HG03442 (cell line): ENCODE data around the gene NEUROD4.

Experiments used
- ATAC-seq: cut with Tn5 transposase; IDR thresholded peaks from one replicate; pipeline ENCODE4 v1.9.1; 2021; ENCODE audit warnings: mild to moderate bottlenecking, moderate library complexity; ENCODE audit not compliant: unreplicated experiment

Gene NEUROD4

DNA sequence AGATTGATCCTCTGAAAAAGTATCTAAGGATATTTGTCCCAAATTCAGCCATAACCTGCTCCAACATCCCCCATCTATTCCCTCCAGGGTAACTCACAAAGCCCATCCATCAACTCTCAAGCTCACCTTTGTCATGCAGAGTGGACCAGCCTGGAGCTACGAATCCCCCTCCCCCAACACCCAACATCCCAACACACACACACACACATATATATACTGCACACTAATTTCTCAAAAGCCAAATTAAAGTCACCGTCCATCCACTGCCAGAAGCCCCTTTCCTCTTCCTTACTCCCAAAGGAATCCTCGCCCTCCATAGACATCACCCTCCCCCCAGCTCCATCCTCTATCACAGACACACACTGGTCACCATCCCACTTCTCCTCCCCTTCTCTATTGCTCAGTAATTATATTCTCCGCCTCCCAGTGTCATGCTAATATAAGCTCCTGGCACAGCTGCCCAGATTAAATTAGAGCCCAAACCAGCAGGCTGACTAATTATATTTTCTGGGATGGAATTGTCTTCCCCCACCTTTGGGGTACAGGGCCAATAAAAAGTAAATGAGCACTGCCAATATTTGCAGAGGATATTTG lies 21.7 kb upstream of the NEUROD4 start:
- no peak for ATAC-seq

DNA sequence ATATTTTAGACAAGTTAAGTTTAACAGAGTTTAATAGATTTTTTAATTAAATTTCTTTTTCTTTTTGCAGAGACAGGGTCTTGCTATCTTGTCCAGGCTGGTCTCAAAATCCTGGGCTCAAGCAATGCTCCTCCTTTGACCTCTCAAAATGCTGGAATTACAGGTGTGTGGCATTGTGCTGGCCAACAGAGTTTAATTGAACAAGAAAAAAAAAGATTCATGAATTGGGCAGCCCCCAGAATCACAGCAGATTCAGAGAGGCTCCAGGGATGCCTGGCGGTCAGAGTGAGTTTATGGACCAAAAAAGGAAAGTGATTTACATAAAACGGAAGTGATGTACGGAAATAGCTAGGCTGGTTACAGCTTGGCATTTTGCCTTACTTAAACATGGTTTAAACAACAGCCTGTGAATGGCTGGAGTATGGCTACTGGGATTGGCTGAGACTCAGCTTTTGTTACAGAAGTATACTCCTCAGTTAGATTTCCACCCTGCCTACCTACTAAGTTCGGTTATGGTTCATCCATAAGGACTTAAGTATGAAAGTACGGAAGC lies 20.7 kb upstream of the NEUROD4 start:
- ATAC-seq, result no peak

DNA sequence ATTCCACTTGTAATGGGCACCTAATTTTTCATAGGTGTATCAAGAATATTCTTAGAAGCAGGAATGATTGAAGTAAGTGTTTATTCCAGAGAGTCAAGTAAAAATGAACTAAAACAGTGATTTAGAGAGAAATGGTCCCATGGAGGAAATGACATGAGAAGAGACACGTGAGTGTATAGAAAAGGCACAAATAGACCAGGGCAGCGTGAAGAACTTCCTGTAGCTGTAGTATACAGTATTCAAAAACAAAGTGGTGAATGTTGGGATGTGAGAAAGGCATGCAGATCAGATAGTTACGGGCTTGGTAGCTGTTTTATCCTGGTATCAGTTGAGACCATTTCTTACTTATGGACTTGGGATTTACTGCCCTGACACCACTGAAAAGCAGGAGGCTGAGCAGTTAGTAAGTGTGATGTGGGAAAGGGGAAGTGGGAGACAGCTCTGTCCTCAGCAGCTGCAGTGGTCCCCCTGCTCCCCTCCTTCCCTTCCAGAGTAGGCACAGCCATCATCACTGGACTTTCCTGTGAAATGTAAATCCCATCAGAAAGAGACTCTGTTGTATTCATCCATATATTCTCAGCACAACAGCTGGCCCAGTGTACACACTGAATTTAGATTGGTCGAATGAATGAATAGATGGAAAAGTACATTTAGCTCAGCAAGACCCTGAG lies 18.4 kb upstream of the NEUROD4 start:
- ATAC-seq, result no peak

DNA sequence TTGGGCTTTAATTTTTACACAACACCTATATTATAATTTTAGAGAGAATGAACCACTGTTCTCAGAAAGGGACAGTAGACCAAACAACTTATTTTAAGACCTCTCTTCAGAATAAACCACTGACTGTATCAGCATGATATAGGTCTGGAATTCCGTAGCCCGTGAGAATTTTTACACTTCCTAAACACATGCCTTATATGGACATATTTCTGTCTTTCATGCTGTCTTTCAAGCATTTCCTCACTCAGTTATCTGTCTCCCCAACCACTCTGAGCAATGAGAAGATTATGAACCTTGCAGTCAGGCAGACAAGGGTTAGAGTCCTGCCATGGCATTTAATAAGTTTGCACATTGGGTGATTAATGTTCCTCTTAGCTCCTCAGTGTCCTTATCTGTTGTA lies 17.4 kb upstream of the NEUROD4 start:
- no peak for ATAC-seq

DNA sequence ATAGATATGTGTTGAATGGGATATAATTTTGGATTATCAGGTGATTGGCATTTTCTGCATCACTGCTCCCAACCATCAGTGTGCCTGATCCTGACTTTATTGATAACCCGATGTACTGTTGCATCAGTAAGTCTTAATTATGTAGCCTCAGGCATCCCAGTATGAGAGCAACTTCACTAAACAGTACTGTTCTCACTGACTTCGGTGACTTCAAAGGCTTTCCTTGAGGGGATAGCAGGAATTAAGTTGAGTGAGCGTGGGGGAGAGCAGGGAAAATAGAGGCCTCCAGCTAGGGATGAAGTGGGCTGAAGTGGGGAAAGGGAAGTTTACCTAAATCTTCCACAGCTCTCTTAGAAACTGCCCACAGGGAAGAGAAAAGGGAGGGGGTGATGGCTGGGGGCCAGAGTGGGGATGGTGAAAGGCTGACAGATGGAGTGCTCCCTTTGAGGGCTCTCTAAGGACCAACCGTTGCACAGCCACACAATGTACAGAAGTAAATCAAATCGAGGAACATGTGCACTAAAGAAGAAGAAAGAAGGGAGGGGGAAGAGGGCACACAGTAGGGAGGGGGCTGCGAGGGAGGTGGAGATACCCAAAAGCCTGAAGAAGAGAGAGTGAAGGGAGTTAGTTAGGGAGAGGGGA lies 10.7 kb upstream of the NEUROD4 start:
- ATAC-seq, result no peak

DNA sequence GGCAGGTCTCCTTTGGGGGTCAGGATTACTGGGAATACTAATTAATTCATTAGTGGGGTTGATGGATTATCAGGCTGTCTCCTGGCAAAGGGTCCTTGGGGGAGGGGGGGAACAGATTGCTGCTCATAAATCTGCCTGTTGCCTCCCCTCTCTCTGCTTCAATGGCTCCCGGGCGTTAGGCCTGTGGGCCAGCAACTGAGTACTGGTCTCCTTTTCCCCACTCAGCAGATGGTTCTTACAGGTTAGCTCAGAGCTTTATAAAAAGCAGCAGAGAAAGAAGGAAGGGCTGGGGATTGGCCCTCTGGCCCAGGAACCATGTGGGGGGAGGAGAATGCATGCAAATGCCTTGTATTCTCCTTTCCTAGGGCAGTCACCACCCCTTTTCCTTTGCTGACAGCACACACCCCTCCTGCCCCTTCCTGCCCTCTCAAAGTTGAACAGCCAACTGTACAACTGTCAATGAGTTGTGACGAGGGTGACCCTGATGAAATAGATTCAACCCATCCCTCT lies 2.3 kb upstream of the NEUROD4 start:
- ATAC-seq, result no peak

DNA sequence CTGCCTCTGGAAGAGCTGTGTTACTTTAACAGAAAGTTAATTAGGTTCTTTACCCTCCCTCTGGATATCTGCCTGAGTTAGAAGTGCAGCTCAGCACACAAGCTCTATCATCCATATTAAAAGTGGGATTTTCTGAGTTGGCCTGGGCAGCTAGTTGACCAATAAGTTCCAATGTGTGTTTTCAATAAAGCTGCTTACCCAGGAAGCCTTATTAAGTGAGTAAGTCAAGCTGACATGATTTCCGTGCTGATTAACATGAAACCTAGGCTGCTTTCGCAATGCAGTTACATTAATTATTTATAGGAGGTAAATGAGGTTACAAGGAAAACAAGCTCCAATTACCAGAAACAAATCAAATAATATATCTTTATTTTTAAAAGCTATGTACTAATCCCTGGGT lies 4.8 kb downstream of the NEUROD4 start:
- ATAC-seq, result no peak

DNA sequence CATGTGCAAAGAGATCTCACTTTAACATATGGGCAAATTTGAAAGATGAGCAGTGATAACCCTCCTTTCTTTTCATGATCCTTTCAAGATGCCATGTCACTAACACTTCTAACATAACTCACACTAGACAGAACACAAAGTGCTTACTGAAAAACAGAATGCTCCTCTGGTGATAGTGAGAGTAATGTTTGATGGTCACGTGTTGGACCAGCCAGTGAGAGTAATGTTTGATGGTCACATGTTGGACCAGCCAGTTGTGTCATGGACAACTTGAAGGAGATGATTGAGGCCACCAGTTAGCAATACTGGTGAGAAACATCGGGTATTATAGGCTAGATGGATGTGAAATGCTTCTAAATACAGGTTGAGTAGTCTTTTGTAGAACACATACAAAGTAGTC lies 5.7 kb downstream of the NEUROD4 start:
- ATAC-seq, result no peak

DNA sequence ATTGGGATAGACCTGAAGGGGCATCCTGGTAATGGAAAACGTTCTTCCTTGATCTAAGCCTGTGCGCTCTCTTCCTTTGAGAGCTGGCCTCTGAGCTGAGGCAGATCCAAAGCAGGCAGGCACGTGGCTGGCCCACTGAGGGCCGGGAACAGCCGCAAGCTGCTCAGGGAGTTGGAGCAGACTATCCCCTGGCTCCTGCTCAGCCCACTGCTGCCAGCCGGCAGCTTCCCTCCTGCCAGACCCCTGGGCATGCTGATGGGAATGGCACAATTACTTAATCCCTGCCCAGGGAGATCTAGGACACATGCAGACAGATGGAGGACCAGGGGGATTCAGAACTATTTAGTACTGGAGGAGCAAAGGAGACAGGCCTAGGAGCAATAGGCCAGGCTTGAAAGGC lies 14.4 kb downstream of the NEUROD4 start:
- ATAC-seq, result no peak

DNA sequence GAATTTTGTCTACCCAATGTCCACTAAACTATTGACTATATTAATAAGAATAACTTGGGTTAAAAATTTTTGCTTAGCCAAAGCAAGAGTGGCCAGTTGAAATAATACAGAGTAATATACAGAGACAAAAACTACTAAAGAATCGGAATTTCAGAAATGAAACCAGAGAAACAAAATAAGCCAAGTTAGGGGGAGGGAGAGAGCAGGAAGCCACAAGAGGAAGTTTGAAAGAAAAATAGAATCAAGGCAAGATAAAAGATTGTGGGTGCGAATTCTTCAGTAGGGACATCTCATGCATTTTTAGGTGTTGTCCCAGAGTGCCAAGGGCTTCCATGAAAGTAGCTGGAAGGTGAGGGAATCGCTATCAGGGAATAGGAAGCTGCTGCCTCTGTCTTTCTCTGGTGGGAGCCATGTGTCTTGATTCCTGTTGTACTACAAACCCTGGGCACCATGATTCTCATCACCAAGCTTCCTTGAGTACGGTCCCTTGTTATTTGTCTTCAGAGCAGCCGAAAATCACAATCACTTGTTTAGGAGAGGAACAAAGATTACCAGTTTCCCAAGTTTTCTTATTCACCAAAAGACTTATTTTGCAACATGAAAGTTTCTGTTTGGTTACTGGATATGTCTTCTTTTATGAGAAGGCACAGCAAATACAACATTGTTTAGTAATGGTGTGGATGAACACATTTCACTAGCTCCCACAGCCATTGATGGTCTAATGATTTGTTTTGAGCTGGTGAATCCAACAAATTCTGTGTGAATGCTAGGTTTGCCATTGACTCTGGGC lies 16.7 kb downstream of the NEUROD4 start:
- no peak for ATAC-seq

DNA sequence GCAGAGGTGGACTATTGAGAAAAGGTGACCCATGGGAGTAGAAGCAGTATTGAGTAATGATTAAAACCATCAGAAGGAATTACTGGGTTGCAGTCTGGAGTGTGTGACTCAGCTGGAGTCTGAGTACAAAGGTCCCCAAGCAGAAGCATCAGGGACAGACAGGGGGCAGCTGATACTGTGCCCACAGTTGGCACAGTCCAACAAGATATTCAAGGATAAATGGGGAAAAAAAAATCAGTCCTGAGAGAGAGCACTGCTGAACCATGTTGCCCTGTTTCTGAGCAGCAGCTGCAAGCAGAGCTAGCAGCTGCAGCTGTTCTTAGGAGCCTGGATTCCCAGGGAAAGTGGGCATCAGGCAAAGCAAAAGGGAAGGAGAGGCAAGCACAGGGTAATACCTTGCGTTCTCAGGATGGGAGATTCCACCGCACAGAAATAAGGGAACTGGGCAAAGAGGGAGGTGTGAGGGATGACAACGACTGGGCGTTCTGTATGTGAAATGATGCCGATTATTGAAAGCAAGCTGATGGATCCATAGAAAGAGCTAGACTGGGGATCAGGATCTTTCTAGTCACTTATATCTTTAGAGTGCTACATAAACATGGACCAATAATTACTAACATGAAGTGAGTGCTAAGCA lies 17.7 kb downstream of the NEUROD4 start:
- no peak for ATAC-seq

DNA sequence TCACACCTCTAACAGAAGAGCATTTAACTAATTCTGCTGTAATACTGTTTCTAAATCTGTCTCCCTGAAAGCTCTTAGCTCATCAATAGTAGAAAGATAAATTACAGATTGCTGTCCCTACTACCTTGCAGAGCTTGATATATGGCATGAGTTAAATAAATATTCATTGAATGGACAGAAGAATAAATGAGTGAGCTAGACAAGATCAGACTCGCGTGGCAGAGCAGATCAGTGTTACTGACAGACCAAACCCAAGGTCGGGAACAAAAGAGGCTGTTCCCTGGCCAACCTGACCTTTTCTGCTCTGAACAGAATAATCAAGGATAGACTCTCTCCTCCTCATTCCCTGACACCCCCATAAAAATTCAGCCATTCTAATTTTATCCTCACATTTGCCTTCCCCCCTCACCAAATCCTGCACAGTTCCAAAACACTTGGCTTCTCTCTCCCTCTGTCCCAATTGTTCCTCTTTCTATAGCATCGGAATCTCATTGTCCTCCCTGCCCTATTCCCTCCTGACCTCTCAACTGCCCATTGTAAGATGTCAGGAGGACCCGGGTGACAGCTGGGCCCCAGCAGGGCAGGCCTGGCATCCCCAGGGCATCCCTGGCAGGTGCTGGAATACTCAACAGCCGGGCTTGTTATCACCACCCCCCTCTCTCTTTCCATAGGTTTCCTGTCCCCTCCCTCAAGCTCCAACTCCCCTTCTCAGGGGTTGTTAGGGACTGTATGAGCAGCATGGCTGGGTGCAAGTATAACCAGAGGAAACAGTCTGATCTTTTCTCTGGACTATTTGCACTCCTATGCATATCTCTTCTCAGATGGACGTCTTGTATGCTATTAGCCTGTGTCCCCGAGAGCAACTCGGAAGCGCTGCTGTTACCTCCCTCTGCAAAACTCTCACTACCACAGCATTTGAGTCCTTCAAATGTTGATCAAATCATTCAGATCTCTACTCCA lies 19.9 kb downstream of the NEUROD4 start:
- ATAC-seq, result no peak

DNA sequence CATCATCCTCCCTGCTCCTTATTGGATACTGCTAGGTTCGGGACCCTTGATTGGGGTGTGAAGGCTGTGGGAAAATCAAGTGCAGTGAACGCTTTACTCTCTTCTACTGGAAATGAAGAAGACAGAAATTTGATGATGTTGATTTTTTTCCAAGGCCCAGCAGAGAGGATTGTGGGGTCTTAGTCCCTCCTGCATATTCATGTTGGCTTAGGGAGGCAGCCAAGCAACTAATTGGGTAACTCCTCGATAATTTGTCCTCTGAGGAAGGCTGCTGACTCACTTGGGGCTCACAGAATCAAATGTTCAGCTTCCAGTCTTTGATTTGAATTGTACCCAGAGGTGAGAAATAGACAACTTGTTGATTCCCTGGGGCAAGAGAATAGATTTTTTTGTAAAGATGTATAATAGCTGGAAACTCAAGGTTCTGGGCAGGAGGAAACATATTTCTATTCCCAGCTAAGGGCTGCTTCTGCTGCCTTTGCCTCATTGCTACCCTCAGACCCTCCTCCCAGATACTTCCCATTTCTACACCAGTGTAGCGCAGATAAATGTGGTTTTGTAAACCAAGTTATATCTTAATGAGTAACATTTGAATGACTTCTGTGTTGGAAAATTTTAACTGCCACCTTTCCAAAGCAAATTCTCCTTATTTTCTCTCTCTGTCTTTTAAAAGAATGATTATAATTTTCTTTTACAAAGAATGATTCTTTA lies 21.7 kb downstream of the NEUROD4 start:
- ATAC-seq, result no peak

DNA sequence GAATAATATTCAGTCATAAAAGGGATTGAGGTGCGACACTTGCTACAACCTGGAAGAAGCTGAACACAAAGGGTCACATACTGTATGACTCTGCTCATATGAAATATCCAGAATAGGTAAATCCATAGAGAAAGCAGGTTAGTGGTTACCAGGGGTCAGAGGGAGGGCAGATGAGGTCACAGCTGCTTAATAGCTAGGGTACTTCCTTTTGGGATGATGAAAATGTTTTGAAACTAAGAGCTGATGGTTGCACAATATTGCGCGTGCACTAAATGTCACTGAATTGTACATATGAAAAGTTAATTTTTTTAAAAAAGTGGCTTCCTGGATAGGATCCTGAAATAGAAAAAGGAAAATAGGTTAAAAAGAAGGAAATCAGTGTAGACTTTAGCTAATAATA lies 23.8 kb downstream of the NEUROD4 start:
- no peak for ATAC-seq

DNA sequence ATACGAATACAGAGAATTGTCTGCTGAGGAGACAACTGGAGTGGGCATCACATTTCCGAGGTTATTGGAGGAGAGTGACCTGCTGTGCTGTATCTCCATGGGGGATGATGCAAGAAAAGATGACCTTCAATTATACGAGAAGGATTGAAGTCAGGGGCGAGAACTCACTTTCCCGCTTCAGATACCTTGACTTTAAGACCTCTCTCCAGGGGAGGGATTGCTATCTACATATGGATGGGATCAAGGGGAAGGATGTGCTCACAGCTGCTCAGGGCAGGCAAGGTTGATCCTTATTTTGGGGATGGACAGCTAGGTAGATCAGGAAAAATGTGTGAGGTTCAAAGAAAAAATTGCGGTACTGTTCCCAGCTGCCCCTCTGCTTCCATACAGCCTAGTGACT lies 24.4 kb downstream of the NEUROD4 start:
- ATAC-seq, result no peak

DNA sequence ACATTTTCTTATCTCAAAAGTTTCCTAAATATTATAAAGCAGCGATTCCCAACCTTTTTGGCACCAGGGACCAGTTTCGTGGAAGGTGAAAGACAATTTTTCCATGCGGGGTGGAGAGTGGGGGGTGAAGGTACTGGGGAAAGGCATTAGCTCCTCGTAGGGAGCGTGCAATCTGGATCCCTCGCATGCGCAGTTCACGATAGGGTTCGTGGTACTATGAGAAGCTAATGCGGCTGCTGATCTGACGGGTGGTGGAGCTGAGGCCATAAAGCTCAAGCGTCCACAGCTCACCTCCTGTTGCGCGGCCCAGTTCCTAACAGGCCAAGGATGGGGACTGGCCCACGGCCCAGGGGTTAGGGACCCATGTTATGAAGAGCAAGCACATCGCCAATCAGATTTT lies 29.9 kb downstream of the NEUROD4 start:
- no peak for ATAC-seq

DNA sequence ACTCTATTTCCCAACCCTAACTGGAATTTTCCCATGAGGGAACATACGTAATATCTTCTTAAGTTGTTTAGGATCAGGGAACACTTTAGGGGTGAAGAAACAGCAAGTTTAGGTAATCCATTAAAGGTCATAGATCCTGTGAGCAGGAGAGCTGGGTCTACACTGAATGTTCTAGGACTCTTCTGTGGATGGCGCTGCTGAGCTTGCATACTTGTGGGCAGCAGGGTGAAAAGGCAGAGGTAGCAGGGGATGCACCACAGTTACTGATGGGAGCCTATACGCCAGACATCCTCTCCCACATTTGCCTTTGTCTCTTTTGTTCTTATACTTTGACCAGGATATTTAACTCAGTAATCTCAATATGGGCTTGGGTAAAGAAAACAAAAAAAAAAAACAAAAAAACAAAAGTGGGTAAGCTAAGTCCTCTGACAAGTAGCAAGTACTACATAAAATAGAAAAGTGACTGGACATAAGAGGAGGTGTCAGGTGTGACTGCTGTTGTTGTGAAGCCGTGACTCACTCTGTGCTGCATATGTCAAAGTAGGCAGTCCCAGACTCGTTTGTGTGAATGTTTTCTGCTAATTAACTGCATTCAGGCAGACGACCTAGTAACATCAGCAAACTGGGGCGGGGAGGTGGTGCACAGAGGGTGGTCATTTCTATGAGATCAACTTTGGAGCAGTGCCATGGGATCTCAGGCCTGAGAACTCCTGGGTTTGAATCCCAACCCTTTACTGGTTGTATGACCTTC lies 31.6 kb downstream of the NEUROD4 start:
- ATAC-seq, result no peak

DNA sequence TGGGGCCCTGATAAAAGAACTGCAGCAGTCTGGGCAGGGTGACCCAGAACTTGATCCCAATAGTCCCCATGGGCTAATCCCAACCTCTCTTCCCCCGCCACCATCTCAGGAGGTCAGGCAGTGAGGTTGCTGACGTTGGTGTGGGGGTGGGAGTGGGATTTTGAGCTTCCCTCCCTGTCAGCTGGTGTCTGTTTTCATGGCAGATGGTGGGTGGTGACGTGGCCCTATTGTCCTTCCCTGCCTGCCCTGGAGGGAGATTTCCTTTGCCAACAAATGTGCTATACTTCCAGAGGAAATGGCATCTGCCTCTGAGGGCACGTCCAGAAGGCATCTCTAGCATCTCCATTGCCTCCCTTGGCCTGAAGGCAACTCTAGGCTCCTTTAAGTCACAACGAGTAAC lies 37.7 kb downstream of the NEUROD4 start:
- no peak for ATAC-seq
